Measurements from ENCODE around the gene CEP57.
"Not testable (repeated sequence)": the region's sequence is repeated elsewhere in the genome, so short reads cannot be mapped to it uniquely, and the experiment has no call there.

DNA sequence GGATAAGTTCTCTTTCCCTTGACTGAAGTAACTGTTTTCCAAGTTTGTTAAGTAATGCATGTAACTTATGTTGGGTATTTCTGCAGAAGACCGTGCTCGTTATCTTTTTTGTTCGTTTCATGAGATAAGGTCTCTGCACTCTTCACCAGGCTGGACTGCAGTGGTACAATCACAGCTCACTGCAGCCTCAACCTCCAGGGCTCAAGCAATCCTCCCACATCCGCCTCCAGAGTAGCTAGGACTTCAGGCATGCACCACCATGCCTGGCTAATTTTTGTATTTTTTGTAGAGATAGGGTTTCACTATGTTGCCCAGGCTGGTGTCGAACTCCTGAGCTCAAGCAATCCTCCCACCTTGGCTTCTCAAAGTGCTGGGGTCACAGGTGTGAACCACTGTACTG lies 64.1 kb downstream of the CEP57 start:
- TF ChIP-seq POLR2A (IDR thresholded peaks at IDR 0.05), result not testable (repeated sequence)
- TF ChIP-seq, protein P1, sequence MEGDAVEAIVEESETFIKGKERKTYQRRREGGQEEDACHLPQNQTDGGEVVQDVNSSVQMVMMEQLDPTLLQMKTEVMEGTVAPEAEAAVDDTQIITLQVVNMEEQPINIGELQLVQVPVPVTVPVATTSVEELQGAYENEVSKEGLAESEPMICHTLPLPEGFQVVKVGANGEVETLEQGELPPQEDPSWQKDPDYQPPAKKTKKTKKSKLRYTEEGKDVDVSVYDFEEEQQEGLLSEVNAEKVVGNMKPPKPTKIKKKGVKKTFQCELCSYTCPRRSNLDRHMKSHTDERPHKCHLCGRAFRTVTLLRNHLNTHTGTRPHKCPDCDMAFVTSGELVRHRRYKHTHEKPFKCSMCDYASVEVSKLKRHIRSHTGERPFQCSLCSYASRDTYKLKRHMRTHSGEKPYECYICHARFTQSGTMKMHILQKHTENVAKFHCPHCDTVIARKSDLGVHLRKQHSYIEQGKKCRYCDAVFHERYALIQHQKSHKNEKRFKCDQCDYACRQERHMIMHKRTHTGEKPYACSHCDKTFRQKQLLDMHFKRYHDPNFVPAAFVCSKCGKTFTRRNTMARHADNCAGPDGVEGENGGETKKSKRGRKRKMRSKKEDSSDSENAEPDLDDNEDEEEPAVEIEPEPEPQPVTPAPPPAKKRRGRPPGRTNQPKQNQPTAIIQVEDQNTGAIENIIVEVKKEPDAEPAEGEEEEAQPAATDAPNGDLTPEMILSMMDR (IDR thresholded peaks at IDR 0.05), result not testable (repeated sequence)

Data from right lobe of liver (tissue), 4 donors.